HG03558 (cell line): Measurements from ENCODE around the gene PPARGC1A.

Experiments used
- ATAC-seq: cut with Tn5 transposase; IDR thresholded peaks from one replicate; pipeline ENCODE4 v1.9.1; 2021; ENCODE audit warnings: moderate number of reproducible peaks; ENCODE audit not compliant: unreplicated experiment; ENCODE audit errors: extremely low read depth

The PPARGC1A gene, protein sequence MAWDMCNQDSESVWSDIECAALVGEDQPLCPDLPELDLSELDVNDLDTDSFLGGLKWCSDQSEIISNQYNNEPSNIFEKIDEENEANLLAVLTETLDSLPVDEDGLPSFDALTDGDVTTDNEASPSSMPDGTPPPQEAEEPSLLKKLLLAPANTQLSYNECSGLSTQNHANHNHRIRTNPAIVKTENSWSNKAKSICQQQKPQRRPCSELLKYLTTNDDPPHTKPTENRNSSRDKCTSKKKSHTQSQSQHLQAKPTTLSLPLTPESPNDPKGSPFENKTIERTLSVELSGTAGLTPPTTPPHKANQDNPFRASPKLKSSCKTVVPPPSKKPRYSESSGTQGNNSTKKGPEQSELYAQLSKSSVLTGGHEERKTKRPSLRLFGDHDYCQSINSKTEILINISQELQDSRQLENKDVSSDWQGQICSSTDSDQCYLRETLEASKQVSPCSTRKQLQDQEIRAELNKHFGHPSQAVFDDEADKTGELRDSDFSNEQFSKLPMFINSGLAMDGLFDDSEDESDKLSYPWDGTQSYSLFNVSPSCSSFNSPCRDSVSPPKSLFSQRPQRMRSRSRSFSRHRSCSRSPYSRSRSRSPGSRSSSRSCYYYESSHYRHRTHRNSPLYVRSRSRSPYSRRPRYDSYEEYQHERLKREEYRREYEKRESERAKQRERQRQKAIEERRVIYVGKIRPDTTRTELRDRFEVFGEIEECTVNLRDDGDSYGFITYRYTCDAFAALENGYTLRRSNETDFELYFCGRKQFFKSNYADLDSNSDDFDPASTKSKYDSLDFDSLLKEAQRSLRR

DNA sequence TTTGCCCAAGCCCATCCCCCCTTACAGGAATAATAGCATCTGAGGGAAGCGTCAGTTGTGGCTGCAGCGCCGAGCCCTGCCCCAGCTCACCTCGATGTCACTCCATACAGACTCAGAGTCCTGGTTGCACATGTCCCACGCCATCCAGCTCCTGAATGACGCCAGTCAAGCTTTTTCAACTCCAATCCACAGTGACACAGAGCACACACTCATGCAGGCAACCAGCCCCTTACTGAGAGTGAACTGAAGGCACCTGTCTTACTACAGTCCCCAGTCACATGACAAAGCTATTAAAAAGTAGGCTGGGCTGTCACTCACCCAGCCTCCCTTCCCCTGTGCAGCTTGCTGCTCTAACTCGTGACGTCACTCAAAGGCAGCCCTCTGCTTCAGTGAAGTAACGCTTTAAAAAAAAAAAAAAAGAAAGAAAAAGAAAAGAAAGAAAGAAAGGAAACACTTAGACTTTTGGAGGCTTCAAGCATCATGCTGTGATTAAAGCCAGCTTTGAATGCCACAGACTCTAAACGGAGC, at the start of gene PPARGC1A:
Gene PPARGC1A, minus strand, starts transcription at position 234 of the 528 bp plus-strand sequence. Its CDS starts 90 bp downstream, at position 144.
- ATAC-seq = no peak

GRCh38 chr4:23938796-23939195, 48.9 kb upstream of the PPARGC1A start:
- ATAC-seq = no peak

DNA sequence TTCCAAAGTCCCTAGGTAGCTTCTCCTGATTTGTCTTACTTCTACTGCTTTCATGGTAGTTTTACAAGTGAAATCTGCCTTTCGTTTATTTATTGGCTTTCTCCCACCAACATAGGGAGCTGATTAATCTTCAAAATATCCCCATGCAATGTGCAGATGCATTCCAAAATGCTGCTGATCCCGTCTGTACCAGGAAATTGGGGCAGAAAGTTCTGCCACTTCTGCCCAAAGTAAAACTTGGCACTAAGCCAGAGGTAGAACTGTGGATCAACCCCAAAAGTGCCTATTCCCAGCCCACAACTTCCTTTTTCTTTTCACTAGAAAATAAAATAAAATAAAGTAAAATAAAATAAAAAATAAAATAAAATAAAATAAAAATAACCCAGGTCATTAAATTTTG, 47.3 kb upstream of the PPARGC1A start:
- ATAC-seq = no peak

DNA sequence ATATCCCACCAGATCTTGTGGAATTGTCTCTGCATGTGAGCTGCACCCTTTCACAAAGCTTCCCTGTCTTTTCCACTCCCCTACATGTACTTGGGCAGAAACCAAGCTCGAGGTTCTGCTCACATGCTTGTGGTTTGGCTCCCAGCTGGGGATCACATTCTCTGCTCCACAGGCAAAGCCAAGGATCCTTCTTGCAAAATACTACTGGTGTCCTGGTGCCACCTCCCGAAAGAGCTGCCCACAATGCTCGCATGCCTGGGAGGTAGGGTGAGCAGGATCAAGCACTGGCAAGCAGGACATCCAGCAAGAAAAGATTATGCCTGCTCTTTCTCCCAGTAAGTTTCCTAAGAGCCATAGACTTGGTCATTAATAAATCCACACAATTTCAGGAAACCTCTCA, 45.1 kb upstream of the PPARGC1A start:
- ATAC-seq = no peak

DNA sequence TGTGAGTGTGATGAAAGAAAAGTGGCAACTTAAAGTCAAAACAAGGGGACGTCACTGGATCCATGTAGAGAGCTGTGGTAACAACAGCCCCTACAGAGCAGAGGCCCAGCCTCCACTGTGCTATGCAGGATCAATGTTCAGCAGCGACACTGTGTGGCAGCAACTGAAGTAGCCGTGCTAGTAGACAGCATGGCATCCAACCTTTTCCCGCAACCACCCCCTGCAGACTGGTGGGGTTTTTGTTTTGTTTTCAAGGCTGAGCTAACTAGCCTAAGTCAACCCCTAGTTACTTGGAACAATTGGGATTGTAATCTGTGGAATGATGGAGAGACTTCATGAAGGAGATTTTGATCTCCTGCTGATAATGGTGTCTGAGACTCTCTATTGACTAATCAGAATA, 44.4 kb upstream of the PPARGC1A start:
- no peak for ATAC-seq

GRCh38 chr4:23932901-23933308, 43.1 kb upstream of the PPARGC1A start:
- ATAC-seq = no peak

DNA sequence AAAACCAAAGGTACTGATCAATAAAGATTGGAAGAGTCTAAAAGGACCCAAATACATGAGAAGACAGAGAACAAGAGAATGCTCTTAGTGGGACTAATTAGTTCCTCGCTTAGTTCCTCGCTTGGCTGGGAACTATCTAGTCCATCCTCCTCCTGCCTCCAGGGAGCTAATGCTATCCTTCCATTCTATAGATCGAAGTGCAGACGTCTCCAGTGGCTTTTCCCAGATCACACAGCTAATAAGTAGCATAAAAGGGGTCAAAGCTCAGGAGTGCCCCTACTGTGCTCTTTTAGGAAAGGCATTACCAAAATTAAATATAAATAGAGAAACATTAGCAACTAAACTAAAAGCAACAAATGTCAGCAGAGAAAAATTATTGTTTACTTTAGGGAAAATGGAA, 42.3 kb upstream of the PPARGC1A start:
- ATAC-seq = no peak

DNA sequence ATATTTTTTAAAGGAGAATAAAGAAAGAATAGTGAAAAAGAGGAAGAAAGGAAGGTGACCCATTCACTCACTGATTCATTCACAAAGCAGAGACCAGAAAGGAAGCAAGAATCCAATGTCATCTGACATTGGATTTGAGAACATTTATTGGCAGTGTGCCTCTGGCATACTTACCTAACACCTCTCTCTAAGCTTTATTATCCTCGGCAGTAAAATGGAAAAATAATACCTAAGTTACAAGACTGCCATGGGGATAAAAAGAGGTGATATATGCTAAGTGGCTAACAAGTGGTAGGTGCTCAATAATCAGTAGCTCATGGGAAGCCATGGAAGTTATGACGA, 41.6 kb upstream of the PPARGC1A start:
- ATAC-seq = no peak

- ATAC-seq = no peak
Observed at GRCh38 chr4:23930750-23931488, 41.1 kb upstream of the PPARGC1A start.

DNA sequence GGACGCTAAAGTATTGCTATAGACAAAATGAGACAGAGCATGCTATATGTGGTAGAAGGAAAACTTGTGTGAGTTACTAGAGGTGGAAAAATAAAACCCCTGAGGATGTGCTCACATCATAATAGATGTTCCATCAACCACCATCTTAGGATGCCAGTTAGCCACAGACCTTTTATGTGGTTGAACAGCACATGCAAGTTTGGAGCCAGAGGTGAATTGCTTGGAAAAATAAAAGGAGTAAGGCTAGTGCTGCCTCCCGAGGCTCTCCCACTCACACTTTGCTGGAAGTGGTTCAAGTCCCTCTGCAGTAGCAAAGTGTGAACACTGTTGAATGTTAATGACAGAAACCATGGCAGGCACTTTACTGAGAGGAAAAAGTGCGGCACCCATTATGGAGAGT, 39.4 kb upstream of the PPARGC1A start:
- ATAC-seq = no peak

DNA sequence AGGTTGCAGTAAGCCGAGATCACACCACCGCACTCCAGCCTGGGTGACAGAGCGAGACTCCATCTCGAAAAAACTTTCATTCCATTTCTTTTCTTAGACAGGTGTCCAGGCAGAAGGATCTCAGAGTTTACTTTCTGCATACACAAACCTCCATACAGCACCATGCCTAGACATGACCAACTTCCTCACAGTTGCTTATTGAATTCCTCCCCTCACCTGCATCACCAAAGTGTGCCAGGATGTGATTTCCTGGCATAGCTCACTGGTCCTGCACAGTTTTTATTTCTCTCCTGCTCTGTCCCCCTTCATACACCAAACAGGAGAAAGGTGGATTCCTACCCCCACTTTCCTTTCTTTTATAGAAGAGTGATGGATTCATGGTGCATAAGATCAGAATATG, 34.7 kb upstream of the PPARGC1A start:
- ATAC-seq = no peak

DNA sequence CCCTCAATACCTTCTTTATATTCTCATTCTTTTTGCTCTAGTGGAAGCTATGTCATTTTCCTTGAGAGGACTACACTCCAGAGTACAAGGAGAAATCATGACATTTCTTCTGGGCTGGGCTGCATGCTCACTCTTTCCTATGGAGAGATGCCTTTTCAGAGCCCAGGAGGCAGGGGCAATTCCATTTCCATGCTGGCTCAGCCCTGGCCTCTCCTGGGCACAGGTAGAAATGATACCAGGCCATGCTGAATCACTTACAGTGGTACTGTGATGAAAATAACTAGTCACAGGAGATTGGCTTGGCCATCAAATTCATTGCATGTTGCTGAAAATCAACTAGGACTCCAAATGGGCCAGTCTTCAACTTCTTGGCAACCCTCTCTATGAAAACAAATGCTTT, 34.0 kb upstream of the PPARGC1A start:
- no peak for ATAC-seq

DNA sequence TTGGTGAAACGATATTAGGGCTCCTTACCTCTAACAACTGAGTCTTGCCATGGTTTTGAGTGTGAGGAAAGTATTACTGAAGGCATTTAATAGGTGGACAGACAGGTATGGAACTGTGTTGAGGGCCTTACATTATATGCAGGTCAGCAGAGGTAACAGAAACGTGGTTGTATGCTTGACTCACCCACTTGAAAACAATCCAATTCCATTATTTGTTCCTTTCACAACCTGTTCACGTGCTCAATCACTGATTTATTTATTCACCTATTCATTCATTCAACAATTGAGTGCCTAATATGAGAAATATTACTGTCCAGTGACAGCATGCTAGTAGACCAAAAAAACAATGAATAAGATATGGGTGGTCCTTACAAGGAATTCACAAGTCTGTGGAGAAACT, 33.3 kb upstream of the PPARGC1A start:
- no peak for ATAC-seq

GRCh38 chr4:23922541-23923111, 32.8 kb upstream of the PPARGC1A start:
- no peak for ATAC-seq

DNA sequence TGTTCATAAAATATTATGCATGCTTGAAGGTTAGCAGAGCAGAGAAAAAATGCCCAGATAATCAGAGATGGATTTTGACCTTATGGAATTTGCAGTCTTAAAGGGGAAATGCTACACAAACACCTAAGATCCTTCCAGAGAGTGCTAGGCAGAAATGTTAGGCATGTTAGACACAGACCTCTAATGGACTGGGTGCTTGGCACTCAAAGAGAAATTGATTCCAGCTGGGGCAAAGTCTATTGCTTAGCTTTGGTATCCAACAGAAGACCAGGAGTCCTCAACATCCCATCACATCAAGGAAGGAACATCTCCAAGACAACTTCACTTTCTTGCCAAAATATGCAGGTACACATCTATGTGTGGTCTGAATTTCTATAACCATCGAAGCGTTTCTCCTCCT, 32.2 kb upstream of the PPARGC1A start:
- ATAC-seq = no peak

DNA sequence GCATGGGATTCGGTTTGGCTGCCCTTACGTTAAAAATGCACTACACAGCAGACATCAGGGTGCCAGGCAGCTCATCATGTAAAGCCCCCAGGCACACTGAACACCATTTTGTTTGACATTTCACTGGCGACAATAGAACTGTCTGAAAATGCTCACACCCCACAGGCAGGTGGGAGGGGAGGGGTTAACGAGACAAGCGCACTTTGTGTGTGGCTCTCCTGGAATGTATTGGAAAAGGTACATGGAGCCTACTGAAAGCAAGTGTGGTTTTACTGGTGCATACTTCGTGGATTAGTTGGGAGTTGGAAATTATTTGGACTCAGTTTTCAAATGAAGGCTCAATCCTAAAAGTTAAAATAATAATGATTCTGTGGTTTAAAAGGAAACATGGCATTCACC, 31.6 kb upstream of the PPARGC1A start:
- no peak for ATAC-seq

DNA sequence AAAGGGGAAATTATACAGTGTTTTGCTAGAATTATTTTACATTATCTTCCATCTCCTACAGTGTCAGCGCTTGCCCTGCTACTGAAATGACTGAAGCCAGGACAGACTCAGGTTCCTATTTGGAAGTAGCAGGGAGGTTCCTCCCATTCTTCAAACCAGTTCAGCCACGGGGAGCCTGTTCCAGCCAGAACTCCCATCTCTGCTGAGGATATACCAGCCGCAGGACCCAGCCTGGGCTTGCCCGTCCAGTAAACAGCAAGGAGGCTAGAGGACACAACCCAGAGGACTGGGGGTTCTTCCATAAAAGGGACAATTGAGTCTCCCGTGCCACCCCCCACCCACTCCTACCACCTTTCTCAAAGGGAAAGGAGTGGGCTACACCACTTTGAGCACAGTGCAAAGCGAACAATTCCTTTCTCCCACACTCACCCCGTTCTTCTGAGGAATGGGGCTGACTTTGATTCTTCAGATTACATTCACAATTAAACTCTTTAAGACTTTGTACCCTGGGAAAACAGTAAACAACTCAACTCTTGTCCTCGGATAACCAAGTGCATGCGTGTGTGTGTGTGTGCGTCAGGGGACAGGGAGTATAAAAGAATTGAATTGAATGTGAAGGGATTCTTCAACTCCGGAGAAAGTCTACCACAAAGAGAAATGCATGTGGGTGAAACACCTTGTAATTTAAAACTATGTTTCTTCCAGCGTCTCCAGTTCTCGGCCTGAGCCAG, 31.0 kb upstream of the PPARGC1A start:
- no peak for ATAC-seq

GRCh38 chr4:23920296-23920695, 30.4 kb upstream of the PPARGC1A start:
- no peak for ATAC-seq

- no peak for ATAC-seq
Observed at GRCh38 chr4:23916282-23916681, 26.4 kb upstream of the PPARGC1A start.
